GM23248 (cell line): ENCODE results near the gene MPHOSPH9. TPM values are rescaled to one million over a fixed set of nuclear protein-coding genes. Genes with fewer than 3 reads are reported as not detected.

Source experiments
- DNase-seq: peaks from one replicate; pipeline ENCODE4 v3.0.0-alpha.2; 2015
- H2AFZ ChIP-seq: fragments of 200-600 bp; sonication (generic); 2 replicates; pipeline ENCODE4 v1.6.1; 2016; ENCODE audit warnings: antibody characterized with exemption
- H3F3A ChIP-seq: fragments of 200-600 bp; sonication (generic); 2 replicates; pipeline ENCODE4 v1.6.1; 2016; ENCODE audit warnings: mild to moderate bottlenecking, antibody characterized with exemption, mixed run types; ENCODE audit not compliant: insufficient read depth
- H3K27ac ChIP-seq: fragments of 200-600 bp; sonication (generic); 2 replicates; pipeline ENCODE4 v1.5.1; 2016; ENCODE audit warnings: mild to moderate bottlenecking
- H3K27me3 ChIP-seq: fragments of 200-600 bp; sonication (generic); replicated peaks from 2 replicates; pipeline ENCODE4 v1.6.1; 2016; ENCODE audit warnings: mild to moderate bottlenecking; ENCODE audit not compliant: insufficient read depth
- H3K36me3 ChIP-seq: fragments of 200-600 bp; sonication (generic); 2 replicates; pipeline ENCODE4 v1.6.1; 2016; ENCODE audit warnings: low read depth, mild to moderate bottlenecking
- H3K4me1 ChIP-seq: fragments of 200-600 bp; sonication (generic); 2 replicates; pipeline ENCODE4 v1.6.1; 2016; ENCODE audit warnings: mild to moderate bottlenecking; ENCODE audit not compliant: insufficient read depth
- H3K4me2 ChIP-seq: fragments of 200-600 bp; sonication (generic); one replicate; pipeline ENCODE4 v1.6.1; 2016; ENCODE audit warnings: mild to moderate bottlenecking; ENCODE audit not compliant: unreplicated experiment
- H3K4me3 ChIP-seq: fragments of 200-600 bp; sonication (generic); 2 replicates; pipeline ENCODE4 v1.5.1; 2016; ENCODE audit warnings: mild to moderate bottlenecking
- H3K79me2 ChIP-seq: fragments of 200-600 bp; sonication (generic); 2 replicates; pipeline ENCODE4 v1.6.1; 2016; ENCODE audit warnings: mild to moderate bottlenecking; ENCODE audit not compliant: insufficient read depth
- H3K9ac ChIP-seq: fragments of 200-600 bp; sonication (generic); 2 replicates; pipeline ENCODE4 v1.6.1; 2016; ENCODE audit warnings: mild to moderate bottlenecking
- H3K9me2 ChIP-seq: fragments of 200-600 bp; sonication (generic); 2 replicates; pipeline ENCODE4 v1.6.1; 2016; ENCODE audit warnings: mixed run types, mild to moderate bottlenecking, moderate library complexity; ENCODE audit not compliant: insufficient read depth
- H3K9me3 ChIP-seq: fragments of 200-600 bp; sonication (generic); one replicate; pipeline ENCODE4 v1.6.1; 2017; ENCODE audit warnings: low read depth
- H4K20me1 ChIP-seq: fragments of 200-600 bp; sonication (generic); 2 replicates; pipeline ENCODE4 v1.6.0; 2016; ENCODE audit not compliant: insufficient read depth
- EZH2 ChIP-seq: fragments of 200-600 bp; sonication (generic); IDR thresholded peaks from 2 replicates; pipeline ENCODE4 v1.6.1; 2018; ENCODE audit warnings: antibody characterized with exemption, mild to moderate bottlenecking; ENCODE audit not compliant: insufficient read depth, poor library complexity, severe bottlenecking
- EZH2phosphoT487 ChIP-seq: fragments of 200-600 bp; sonication (generic); IDR thresholded peaks from 2 replicates; pipeline ENCODE4 v1.6.1; 2018; ENCODE audit warnings: antibody characterized with exemption, moderate library complexity, mild to moderate bottlenecking, low read depth; ENCODE audit not compliant: insufficient read depth
- WGBS, 2 experiments: methylation state at CpG; one replicate each; pipeline ENCODE4 v1.1.6; 2015 to 2017; ENCODE audit warnings: low lambda C conversion rate in 2 of 2, low coverage in 1 of 2; ENCODE audit errors: missing lambda C conversion rate in 2 of 2; 5-methylcytosine and 5-hydroxymethylcytosine counted together
- in situ Hi-C: fragments of 300-500 bp; cut with MboI; formaldehyde crosslinking; loops from 2 replicates; pipeline ENCODE4 v1.15.0; 2020
- polyA plus RNA-seq: library from polyadenylated mRNA; unstranded; fragments of >200 nt; fragmentation: Nextera tagmentation; extraction: Ambion mirVana; gene quantifications from 2 replicates; pipeline ENCODE4 v1.2.1, GENCODE V29; 2016
- small RNA-seq: library from RNA; depleted of rRNA; stranded (forward); fragments of <200 nt; gene quantifications from one replicate; pipeline ENCODE3, GENCODE V24; 2014; ENCODE audit warnings: low read depth, low replicate concordance
- total RNA-seq: library from RNA; depleted of rRNA; stranded (reverse); fragments of >200 nt; shearing (Covaris generic); gene quantifications from 2 replicates; pipeline ENCODE4 v1.2.3, GENCODE V29; 2014; rRNA removed

Gene MPHOSPH9
- total and polyA plus RNA-seq, 2 experiments from 2014 or later, result 18.0 to 51.6 TPM

DNA sequence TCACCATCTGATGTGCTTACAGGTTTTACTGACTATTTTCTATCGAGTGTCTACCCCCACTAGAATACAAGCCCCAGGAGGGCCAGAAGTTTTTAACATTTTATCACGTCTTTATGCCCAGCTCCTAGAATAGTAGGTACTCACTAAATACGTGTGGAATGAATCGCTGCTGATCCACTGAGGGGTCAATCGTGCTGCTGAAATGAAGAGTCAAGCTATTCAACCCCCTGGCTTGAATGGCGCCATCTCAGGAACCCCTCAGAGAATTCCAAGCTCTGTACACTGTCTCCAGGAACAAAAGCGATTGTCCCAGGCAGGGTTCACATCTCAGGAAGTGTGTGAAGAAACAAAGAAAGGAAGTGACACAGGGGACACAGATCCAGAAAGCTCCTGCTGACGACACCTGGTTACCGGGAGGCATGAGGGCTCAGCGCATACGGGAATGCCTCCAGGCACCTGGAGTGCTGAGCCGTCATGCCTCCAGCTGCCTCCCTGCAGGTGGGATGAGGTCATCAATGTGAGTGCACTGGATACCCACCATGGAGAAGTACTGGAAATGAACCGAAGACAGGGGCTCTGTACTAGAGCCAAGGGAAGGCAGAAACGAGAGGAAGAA is 127.6 kb downstream of the MPHOSPH9 start:
- no peak for TF ChIP-seq EZH2phosphoT487
- no peak for TF ChIP-seq EZH2
- Histone ChIP-seq H3K4me3 (no peak overlapping the region), H3K9me3 (no peaks in the 10 kb centered on the region), H3K79me2 (no peaks in the 10 kb centered on the region), H3K4me1 (no peaks in the 10 kb centered on the region), H2AFZ (no peak overlapping the region), H3K9me2 (no peaks in the 10 kb centered on the region), H3K4me2 (no peak overlapping the region), H4K20me1 (no peaks in the 10 kb centered on the region; the same call in 1 of the 2 replicates), H3K9ac (no peak overlapping the region), H3K36me3 (no peaks in the 10 kb centered on the region), H3K27me3 (no peaks in the 10 kb centered on the region), H3F3A (no peaks in the 10 kb centered on the region), H3K27ac (no peak overlapping the region)
- in situ Hi-C loops, result no loop called here
- no peak for DNase-seq
- WGBS, 2 experiments, result 95 to 96% methylated on average over 13 to 14 of the region's 14 CpGs

DNA sequence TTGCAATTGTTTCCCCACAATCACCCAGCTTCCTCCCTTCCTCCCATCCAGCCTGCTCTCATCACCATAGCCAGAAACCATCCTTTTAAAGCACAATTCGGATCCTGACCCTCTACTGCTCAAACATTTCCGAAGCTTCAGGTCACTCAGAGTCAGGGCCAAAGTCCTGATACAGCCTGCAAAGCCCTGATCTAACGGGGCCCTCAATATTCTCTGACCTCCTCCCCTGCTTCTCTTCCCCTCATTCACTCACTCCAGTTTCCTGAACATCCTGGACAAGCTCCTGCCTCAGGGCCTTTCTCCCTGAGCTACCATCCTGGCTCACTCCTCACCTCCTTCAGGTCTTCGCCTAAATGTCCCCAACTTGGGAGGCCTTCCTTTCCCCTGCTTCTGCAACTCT is 128.1 kb downstream of the MPHOSPH9 start:
- Histone ChIP-seq H3K36me3 (no peaks in the 10 kb centered on the region), H3K27me3 (no peaks in the 10 kb centered on the region), H3K79me2 (no peaks in the 10 kb centered on the region), H4K20me1 (no peaks in the 10 kb centered on the region; the same call in 1 of the 2 replicates), H3K27ac (no peak overlapping the region), H3K4me3 (no peak overlapping the region), H3F3A (no peaks in the 10 kb centered on the region), H3K9ac (no peak overlapping the region), H3K4me2 (no peak overlapping the region), H3K4me1 (no peaks in the 10 kb centered on the region), H2AFZ (no peak overlapping the region), H3K9me3 (no peaks in the 10 kb centered on the region), H3K9me2 (no peaks in the 10 kb centered on the region)
- 97 to 98% methylated on average over 4 of the region's 4 CpGs for WGBS, 2 experiments
- TF ChIP-seq EZH2 (no peak), EZH2phosphoT487 (no peak)
- in situ Hi-C loops, result no loop called here
- DNase-seq, result no peak

Small RNAs within 50 kb of the gene (small RNA-seq; reads per million reads assigned to genes)
- not detected for gene RNA5SP375

Other genes with a start within 250 kb of the MPHOSPH9 start
- gene PITPNM2, start 82.1 kb downstream of the MPHOSPH9 start, total RNA-seq, result 2.0 and 2.1 TPM in 2 replicates
- gene PITPNM2, start 82.1 kb downstream of the MPHOSPH9 start, polyA plus RNA-seq, result 0.37 and 0.63 TPM in 2 replicates
- 3.7 and 7.5 TPM in 2 replicates for gene MTRFR, start 295 bp upstream of the MPHOSPH9 start, total RNA-seq
- gene MTRFR, start 295 bp upstream of the MPHOSPH9 start, polyA plus RNA-seq, result 21.3 and 22.9 TPM in 2 replicates
- gene CDK2AP1, start 38.7 kb upstream of the MPHOSPH9 start, total RNA-seq, result 425 and 481 TPM in 2 replicates
- 91.0 and 95.0 TPM in 2 replicates for gene CDK2AP1, start 38.7 kb upstream of the MPHOSPH9 start, polyA plus RNA-seq
- gene SBNO1, start 131.7 kb upstream of the MPHOSPH9 start, total RNA-seq, result 17.6 and 19.1 TPM in 2 replicates
- gene SBNO1, start 131.7 kb upstream of the MPHOSPH9 start, polyA plus RNA-seq, result 22.4 and 23.6 TPM in 2 replicates
- 53.6 and 78.6 TPM in 2 replicates for gene KMT5A, start 151.0 kb upstream of the MPHOSPH9 start, total RNA-seq
- gene KMT5A, start 151.0 kb upstream of the MPHOSPH9 start, polyA plus RNA-seq, result 20.6 and 21.3 TPM in 2 replicates
- 2.5 and 2.8 TPM in 2 replicates for gene RILPL2, start 203.5 kb upstream of the MPHOSPH9 start, total RNA-seq
- gene RILPL2, start 203.5 kb upstream of the MPHOSPH9 start, polyA plus RNA-seq, result 4.1 and 4.4 TPM in 2 replicates
- 9.8 and 19.0 TPM in 2 replicates for gene SNRNP35, start 225.0 kb upstream of the MPHOSPH9 start, total RNA-seq
- 17.6 and 20.0 TPM in 2 replicates for gene SNRNP35, start 225.0 kb upstream of the MPHOSPH9 start, polyA plus RNA-seq